GM21576 (cell line): ENCODE results near the gene HIPK2.

Experiments
- ATAC-seq: cut with Tn5 transposase; IDR thresholded peaks from one replicate; pipeline ENCODE4 v1.9.1; 2021; ENCODE audit warnings: mild to moderate bottlenecking, moderate library complexity; ENCODE audit not compliant: unreplicated experiment

HIPK2 gene

DNA sequence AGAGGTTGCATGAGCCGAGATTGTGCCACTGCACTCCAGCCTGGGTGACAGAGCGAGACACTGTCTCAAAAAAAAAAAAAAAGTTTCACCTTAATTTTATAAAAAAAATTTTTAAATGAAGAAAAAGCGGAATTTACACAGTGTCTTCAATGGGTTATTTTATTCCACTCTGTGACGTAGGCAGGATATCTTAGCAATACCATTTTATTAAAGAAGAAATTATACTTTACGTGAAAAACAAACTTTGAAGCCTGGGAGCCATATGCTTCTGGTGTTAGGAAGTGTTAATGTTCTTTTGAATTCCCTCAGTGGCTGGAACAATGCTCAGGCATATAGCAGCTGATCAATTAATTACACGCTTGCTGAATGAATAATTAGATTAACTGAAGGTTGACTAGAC, 176.6 kb downstream of the HIPK2 start:
- no peak for ATAC-seq

DNA sequence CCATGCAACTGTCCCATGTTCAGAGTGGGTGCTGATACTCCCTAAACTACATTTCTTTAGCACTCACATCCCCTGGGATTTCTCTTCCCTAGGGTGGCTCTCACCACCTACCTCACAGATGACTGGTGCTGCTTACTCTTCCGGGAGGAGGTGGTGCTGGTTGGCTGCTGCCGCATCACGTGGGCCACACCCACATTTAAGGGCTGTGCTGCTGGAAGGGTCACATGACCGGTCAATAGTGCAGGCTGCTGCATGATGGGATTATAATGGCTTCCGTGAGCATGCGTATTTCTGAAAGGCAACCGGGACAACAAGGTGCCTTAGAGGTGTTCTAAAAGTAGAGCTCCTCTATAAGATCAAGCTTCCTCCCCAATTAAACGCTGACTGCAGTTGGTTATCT, 177.5 kb downstream of the HIPK2 start:
- ATAC-seq = no peak

GRCh38 chr7:139598642-139599041, 179.2 kb downstream of the HIPK2 start:
- no peak for ATAC-seq

DNA sequence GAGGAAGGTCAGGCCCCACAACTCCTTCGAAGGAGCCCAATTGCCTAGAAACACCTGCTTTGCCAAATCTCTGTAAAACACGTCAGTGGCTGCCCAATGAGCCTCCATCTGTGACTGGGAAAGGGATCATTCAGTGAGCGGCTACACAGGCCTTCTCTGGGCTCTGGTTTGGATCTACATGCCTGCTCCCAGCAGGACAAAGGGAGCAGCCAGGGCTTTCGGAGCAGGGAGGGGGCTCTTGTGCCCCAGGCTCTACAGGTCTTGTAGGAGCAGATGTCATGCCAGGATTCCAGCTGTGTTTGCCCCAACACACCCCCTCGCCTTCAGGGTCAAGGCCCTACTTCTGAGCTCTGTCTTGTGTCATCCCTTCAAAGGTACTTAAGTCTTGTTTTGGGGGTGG, 180.8 kb downstream of the HIPK2 start:
- no peak for ATAC-seq

DNA sequence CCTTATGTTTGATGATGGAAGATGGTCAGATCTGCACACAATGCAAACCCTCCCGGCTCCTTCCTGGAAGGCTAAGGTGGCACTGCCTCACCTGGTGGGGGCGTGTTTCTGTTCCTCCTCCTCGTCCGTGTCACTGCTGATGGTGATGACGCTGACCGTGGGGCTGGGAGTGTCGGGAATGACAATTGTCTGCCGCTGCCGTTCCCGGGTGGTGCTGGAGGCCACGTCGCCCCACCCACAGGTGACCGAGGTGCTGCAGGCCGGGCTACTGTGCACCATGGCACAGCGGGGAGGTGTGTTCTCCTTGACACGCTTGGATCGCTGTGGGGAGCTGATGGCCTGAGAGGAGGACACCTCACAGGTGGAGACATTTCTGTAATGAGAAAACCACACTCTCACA, 181.2 kb downstream of the HIPK2 start:
- no peak for ATAC-seq

DNA sequence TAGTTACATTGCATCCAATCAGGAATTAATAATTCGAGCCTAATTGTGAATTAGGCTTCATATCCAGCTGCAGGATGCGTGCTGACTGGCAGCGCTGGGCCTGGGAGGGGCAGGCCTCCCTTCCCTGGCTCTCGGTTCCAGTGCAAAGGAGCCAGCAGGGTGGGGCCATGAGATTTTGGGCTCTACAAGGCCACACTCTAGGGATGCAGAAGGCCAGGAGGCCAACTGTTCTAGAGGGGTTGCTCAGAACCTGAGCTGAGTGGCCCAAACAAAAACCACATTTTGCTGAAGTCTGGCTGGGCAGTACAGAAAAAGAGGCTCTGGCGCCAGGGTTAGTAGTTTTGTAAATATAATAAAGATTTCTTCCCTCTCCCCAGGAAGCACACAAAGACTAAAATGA, 182.0 kb downstream of the HIPK2 start:
- ATAC-seq = no peak

- no peak for ATAC-seq
Observed at GRCh38 chr7:139594911-139595476, 182.8 kb downstream of the HIPK2 start.

- no peak for ATAC-seq
Observed at GRCh38 chr7:139594090-139594489, 183.7 kb downstream of the HIPK2 start.

GRCh38 chr7:139592801-139593461, 184.9 kb downstream of the HIPK2 start:
- no peak for ATAC-seq

DNA sequence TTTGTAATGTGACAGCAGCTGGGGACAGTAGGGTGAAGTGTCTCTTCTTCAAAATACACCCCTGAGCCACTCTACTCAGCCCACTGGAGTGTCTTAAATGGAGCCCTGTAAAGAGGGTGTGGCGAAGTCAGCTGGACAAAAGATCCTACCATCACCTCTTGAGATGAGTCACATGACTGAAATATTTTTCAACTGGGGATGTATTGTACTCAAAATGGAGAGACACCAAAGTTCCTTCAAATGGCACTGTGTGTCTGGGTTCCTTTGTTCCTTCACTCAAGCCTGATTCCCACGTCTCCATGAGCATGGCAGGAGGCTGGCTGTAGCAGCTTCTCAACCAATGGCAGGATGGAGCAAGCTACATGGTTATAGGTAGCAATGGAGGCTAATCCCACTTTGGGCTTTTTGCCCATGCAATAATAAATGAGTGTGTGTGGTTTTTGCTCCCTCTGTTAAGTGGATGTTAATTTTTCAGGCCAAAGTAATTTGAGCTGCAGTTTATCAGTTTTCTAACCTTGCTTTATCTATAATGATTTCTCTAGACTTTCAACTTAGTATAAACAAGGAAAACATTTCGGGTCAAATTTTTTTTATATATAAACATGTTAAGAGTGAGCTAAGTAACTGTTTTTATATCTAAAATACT, 186.1 kb downstream of the HIPK2 start:
- ATAC-seq = no peak

DNA sequence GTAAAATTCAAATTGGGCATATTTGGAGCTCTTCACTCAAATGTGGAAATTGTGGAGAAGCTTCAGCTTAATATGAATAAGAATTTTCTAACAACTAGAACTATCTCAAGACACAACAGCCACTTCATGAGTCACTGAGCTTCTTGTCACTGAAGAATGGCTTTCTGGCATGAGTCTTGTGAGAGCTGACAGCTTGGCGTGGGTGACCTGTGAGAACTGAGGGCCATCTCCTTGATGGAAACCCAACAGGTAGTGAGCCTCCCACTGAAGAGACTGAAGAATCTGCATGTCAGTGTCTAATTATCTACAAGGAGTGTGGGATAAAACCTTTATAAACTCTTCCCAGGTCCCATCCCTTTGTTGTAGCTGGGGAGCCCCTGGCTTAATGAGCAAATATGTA, 188.3 kb downstream of the HIPK2 start:
- no peak for ATAC-seq

DNA sequence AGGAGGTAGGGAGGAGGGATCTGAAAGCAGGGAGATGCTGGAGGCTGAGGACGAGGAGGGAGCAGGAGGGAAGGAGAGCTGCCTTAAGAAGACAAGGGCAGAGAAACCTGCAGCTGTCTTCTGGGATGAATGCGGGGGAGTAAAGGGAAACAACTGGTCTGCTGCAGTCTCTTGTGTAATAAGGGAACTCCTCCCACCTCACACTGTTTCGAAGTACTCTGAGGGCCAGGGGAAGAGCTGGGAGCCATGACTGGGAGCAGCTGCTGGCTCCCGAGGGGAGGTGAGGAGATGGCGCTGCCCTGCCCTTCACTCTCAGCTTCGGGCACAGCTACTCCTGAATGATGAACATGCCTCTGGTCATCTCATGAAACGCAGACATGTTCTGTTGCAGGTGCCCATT, 189.2 kb downstream of the HIPK2 start:
- ATAC-seq = no peak

DNA sequence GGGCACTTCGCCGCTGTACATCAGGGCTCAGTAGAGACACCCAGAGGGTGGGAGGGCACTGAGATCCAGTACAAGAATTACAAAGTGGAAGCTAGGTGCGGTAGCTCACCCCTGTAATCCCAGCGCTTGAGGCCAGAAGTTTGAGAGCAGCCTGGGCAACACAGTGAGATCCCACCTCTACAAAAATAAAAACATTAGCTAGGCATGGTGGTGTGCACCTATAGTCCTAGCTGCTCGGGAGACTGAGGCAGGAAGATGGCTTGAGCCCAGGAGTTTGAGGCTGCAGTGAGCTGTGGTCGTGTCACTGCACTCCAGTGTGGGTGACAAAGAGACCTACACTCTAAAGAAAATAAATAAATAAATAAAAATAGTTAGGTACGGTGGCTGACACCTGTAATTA, 190.3 kb downstream of the HIPK2 start:
- no peak for ATAC-seq

DNA sequence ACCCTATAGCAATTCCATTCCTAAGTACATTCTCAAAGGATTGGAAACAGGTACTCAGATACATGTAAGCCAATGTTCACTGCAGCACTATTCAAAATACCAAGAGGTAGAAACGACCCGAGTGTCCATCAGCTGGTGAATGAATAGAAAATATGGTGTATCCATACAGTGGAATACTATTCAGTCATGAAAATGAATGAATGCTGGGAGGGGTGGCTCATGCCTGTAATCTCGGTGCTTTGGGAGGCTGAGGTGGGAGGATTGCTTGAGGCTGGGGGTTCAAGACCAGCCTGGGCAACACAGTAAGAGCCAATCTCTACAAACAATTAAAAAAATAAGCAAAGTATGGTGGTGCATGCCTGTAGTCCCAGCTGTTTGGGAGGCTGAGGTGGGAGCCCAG, 191.5 kb downstream of the HIPK2 start:
- ATAC-seq = no peak

DNA sequence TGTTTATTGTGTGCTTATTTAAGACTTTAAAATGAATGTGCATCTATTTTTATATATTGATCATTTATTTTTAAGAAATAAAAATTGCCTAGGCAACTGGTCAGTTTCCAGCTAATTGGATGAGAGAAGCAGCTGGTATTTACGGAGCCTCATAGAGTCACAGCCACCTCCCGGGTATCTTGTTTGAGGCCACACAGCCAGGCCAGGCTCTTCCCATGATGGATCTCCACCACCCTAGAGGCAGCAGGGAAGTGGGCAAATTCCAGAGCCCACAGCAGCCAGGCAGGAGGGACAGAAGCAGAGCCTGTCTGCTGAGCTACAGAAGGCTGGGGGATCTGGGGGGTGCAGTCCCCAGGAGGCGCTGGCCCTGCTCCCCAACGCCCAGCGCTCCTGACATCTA, 192.8 kb downstream of the HIPK2 start:
- ATAC-seq = no peak

DNA sequence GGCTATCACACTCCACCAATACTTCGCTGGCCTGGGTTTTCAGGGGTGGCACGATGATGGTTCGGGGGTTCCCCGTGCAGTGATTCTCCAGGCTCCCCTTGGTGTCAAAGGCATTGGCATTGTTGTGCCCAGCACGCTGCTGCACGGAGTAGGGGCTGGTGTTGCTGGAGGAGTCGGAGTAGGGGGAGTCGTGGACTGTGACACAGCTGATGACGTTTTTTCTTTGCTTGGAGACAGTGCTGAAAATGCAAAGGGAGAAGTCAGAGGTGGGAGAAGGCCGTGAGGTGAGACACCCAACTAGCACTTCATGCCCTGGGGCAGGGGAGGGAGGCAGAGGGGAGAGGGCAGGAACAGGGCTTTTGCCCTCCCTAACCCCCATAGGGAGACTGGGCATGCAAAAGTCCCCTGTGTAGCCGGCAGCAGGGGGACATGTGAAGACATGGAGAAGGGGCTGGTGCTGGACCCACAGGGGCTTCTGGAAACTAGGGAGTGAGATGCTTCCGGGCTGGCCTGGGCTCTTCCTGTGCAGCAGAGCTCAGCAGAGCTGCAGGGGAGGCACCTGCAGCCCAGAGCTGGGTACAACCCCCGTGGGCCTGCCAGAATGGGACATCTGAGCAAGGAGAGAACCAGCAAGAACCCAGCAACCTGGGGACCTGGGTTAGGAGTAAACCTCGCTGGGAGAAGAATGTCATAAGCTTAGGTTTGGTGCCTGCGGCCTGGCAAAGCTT, 193.8 kb downstream of the HIPK2 start:
- no peak for ATAC-seq

DNA sequence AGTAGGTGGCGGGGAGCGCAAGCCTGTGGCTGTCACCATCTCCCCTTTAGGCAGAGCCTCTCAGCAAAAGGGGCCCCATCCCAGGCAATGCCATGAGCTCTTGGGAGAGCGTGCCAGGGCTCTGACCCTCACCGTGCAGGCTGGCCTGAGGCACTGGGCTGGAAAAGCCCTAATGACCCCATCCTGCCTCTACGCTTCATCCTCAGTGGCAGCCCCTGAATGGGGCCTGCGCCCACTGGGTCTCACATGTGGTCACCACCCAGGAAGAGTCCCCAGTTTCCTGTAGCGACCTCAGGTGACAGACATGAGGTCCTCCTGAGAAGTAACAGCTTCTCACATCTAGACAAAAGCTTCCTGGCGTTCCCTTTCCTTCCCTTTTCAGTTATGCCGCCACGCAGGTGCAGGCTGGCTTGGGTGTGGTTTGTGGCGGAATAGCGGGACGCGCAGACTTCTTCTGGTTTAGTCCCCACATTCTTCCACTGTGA, 195.1 kb downstream of the HIPK2 start:
- ATAC-seq = no peak

GRCh38 chr7:139582130-139582650, 195.6 kb downstream of the HIPK2 start:
- ATAC-seq = no peak

DNA sequence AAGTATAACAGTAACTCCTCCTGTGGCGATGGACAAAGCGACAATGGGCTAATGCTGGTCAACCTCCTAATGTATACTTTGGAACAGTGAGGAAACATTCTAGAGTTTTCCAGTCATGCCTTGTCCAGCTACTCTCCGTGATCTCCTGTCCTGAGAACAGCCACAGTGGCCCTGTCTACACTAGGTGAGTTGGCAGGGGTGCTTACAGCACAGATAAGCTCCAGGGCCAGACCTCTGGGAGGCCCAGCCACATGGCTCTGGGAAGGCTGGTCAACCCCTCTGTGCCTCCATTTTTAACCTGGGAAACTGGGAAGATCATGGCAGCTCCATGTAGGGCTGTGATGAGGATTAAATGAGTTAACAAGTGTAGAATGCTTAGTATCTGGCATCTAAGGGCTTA, 197.4 kb downstream of the HIPK2 start:
- ATAC-seq = no peak

GRCh38 chr7:139576179-139576973, 201.4 kb downstream of the HIPK2 start:
- ATAC-seq = no peak

- ATAC-seq = no peak
Observed at GRCh38 chr7:139575338-139575680, 202.5 kb downstream of the HIPK2 start.
